Omental fat pad (tissue), 4 donors: Measurements from ENCODE around the gene ILK. TPM values are rescaled to one million over a fixed set of nuclear protein-coding genes. Genes with fewer than 3 reads are reported as not detected.
A peak's percentile ranks its signal among the peaks of the same experiment; 100 is the strongest.

Experiments used
- ATAC-seq: fragments of 150-250 bp; one replicate; pipeline ENCODE4 v1.9.1; 2016; ENCODE audit warnings: mild to moderate bottlenecking, moderate library complexity; ENCODE audit not compliant: low FRiP score
- DNase-seq: peaks from one replicate; pipeline ENCODE4 v3.0.0-alpha.2; 2019; ENCODE audit warnings: low spot score
- total RNA-seq, 4 donors: library from RNA; depleted of rRNA; stranded (reverse); fragments of >200 nt; gene quantifications; one replicate each; pipeline ENCODE4 v1.1.0, GENCODE V29; 2016
- TF ChIP-seq, protein P1 (sequence below), 3 donors: fragments of 450-650 bp; IDR thresholded peaks; one replicate each; pipeline ENCODE4 v1.5.1; 2016 to 2017; ENCODE audit warnings: antibody characterized with exemption in 3 of 3, mild to moderate bottlenecking in 3 of 3, moderate library complexity in 2 of 3

Gene ILK
- total RNA-seq, 4 donors from 2014 or later = 92.1 to 189 (median 118) TPM

DNA sequence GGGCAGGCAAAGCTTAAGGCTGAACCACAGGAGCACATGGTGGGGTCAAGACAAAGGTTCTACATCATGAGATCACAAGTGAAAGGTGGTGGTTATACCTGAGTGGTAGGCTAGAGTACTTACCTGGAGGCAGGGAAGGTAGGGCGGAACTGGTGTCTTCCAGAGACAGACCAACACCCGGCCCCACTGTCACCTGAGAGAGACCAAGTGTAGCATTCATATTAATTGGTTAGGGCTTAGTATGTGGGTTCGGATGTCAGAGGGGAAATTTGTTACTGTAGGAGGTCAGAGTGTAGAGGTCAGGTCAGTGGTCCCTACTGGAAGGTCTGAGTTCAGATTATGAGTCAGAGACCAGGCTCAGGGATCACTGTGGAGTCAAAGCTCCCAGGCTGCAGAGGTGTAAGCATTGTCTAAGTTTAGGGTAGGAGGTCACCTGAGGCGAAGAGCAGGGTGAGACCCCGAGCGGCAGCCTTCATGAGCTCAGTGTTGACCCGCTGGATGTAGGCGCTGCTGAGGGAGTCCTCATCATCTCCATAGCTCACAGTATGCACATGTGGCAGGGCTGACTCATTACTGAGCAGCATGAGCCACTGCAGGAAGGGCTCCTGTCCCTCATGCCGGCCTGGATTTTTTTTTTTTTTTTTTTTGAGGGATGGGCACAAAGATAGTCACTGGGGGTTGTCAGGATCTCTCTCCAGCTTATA lies 12.5 kb downstream of the ILK start:
- TF ChIP-seq, protein P1, sequence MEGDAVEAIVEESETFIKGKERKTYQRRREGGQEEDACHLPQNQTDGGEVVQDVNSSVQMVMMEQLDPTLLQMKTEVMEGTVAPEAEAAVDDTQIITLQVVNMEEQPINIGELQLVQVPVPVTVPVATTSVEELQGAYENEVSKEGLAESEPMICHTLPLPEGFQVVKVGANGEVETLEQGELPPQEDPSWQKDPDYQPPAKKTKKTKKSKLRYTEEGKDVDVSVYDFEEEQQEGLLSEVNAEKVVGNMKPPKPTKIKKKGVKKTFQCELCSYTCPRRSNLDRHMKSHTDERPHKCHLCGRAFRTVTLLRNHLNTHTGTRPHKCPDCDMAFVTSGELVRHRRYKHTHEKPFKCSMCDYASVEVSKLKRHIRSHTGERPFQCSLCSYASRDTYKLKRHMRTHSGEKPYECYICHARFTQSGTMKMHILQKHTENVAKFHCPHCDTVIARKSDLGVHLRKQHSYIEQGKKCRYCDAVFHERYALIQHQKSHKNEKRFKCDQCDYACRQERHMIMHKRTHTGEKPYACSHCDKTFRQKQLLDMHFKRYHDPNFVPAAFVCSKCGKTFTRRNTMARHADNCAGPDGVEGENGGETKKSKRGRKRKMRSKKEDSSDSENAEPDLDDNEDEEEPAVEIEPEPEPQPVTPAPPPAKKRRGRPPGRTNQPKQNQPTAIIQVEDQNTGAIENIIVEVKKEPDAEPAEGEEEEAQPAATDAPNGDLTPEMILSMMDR (IDR thresholded peaks at IDR 0.05) = no peak
- DNase-seq (no peak), ATAC-seq (no peak)

DNA sequence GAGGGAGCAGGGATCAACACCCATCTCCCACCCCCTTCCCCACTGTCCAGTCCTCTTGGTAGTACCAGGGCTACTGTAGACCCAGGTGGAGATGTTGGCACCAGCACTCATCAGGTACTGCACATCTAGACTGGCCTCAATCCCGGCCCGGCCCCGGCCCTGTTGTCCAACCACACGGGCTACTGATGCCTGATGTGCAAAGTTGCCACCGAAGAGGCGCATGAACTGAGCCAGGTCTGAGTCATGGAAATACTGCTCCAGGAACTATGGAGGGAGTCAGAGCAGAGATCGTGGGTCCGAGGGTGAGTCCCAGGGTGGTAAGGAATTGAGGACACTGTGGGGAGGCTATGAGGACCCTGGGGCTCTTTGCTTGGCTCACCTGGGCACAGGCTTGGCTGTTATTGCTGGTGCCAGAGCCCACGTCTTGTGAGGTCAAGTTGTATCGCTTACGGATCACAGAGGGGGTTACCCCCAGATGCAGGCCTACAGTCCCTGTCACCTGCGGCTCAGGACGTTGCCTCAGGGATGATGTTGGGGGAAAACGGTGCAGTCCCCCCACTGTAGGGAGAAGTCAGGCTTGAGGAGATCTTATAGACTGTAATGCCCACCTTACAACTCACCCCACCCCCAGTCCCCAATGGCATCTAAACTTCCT lies 13.1 kb downstream of the ILK start:
- no peak for ATAC-seq
- DNase-seq = peak; percentile 7
- TF ChIP-seq, protein P1 (IDR thresholded peaks at IDR 0.05) = no peak

DNA sequence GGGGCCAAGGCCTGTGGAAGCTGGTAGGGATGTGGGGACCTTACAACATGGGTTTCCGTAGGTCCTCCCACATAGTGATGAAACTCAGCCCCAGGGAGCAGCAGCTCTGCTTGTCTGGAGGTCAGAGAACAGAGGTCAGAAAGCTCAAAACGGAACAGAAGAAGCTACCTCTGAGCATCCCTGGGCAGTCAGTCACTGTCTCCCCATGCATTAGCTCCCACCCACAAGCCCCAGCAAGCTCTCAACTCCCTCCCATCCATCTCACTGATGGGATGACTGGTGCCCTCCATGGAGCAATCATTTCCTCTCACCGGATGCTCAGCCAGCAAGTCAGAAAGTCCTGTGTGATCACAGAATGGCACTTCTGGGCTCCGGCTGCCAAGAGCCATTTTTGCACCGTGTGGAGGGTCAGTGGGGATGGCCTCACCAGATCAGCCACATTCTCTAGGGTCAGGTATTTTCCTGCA lies 13.8 kb downstream of the ILK start:
- ATAC-seq = no peak
- DNase-seq = peak; percentile 20
- TF ChIP-seq, protein P1 (IDR thresholded peaks at IDR 0.05) = no peak

DNA sequence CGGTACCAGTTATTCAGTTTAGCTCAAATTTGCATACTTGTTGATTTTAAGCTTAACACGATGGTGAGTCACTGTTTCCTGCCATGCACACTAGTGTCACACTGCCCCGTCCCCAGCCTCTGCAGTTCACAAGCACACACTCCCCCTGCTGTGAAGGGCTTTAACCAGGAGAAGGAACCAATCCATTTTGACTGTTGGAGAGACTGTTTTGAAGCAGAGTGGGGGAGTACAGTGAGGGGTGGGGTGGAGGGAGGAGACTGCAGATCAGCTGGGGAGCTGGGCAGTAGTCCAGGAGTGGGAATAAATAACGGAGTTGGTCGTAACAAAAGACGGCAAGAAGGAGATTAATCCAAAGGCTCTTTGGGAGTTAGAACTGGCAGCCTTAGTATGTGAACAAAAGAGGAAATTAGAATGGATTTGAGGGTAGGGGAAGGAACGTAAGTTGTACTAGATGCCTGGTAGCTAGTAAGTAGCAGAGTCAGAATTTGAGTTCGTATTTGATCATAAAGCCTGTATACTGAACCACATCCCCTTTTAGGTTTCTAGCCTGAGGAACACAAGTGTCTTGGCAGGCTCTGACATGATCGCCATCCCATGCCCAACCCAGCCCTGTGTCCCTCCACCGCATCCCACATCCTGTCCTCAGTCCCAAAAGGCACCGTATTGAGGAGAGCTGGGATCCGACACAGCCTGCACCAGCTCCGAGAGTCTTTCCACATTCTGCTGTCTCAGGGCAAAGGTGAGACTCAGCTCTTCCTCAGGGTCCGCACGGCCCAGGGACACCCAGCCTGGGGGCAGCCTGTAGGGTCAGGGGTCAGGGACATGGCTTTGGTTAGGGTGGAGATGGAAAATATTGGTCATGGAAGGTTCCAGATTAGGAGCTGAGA lies 14.8 kb downstream of the ILK start:
- DNase-seq = peak; percentile 23
- TF ChIP-seq, protein P1 (IDR thresholded peaks at IDR 0.05) = no peak
- peak; percentile 33 for ATAC-seq

DNA sequence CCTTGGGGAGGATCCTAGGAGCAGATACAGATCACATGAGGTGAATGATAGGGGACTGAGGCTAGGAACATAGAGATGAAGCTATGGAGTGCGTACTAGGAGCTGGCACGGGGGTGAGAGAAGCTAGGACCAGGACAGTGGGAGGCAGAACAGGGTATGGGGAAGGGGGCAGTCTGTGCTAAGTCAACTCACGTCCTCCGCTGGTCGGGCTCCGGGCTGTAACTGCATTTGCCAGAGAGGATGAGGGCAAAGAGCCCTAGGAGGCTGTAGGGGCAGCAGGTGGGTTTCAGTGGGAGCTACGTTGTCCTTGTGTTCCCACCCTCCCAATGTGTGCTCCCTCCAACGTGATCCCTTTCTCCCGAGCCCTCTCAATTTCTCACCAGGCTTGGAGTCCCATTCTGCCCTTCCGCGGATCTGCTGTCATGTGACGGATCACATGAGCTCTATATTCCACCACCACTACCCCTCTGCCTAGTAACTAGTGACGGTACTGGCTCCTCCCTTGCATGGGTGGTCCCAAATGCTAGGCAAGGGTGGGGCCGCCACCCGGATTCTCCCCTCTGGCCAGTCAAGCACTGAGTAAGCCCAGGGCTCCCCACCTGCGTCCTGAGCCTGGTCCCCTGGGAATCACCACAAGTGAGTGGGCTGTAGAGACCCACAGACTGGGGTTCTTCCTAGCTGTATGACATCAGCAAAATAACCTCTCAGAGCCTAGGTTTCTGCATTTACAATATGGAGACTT lies 15.6 kb downstream of the ILK start, which contains the start of gene TPP1:
Gene TPP1 (minus strand): TSS at position 419 of the 742 bp plus-strand sequence. CDS start 22 bp downstream, at position 397.
- TF ChIP-seq, protein P1 (IDR thresholded peaks at IDR 0.05) = no peak
- DNase-seq (peak; percentile 89), ATAC-seq (peak; percentile 96)

DNA sequence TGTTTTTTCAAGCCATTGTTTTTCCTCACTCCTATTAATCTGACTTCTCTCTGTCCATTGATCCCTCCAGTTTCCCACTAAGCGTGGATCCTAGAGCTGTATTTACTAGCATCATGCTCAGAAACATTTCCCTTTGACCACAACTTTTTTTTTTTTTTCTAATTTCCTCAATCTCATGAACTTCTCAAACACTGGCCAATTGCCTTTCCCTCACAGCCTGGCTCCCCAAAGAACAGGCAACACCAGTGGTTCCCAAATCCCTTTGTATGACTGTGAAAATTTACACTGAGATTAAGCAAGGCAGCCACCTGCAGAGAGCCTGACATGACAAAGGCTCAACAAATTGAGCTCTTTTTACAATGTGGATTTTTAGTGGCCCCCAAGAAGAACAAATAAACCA lies 17.1 kb downstream of the ILK start:
- DNase-seq (no peak), ATAC-seq (no peak)
- TF ChIP-seq, protein P1 (IDR thresholded peaks at IDR 0.05) = no peak
